OCI-LY1 (cell line): ENCODE data around the gene ECSCR.

Source experiments
- H2AFZ ChIP-seq: fragments of 200-600 bp; sonication (generic), shearing (Covaris generic); 2 replicates; pipeline ENCODE4 v1.6.0; 2014; ENCODE audit warnings: antibody characterized with exemption, mild to moderate bottlenecking, low read length
- H3F3A ChIP-seq: fragments of 200-600 bp; sonication (generic), shearing (Covaris generic); 2 replicates; pipeline ENCODE4 v1.6.0; 2014; ENCODE audit warnings: mild to moderate bottlenecking, antibody characterized with exemption, low read length, moderate library complexity; ENCODE audit not compliant: insufficient read depth
- H3K27ac ChIP-seq: fragments of 200-600 bp; sonication (generic); 2 replicates; pipeline ENCODE4 v1.5.1; 2014; ENCODE audit warnings: low read length, mixed run types, mild to moderate bottlenecking, low read depth; ENCODE audit not compliant: poor library complexity, severe bottlenecking
- H3K27me3 ChIP-seq: fragments of 200-600 bp; sonication (generic); 2 replicates; pipeline ENCODE4 v1.6.0; 2014; ENCODE audit warnings: antibody characterized with exemption, mild to moderate bottlenecking, low read length, moderate library complexity; ENCODE audit not compliant: insufficient read depth
- H3K36me3 ChIP-seq: fragments of 200-600 bp; sonication (generic); 2 replicates; pipeline ENCODE4 v1.6.1; 2014; ENCODE audit warnings: mild to moderate bottlenecking, antibody characterized with exemption, low read length, moderate library complexity, mixed read lengths; ENCODE audit not compliant: insufficient read depth
- H3K4me1 ChIP-seq: fragments of 200-600 bp; sonication (generic); 2 replicates; pipeline ENCODE4 v1.5.1; 2014; ENCODE audit warnings: mild to moderate bottlenecking, low read length, moderate library complexity; ENCODE audit not compliant: insufficient read depth, severe bottlenecking
- H3K4me2 ChIP-seq: fragments of 200-600 bp; sonication (generic), shearing (Covaris generic); 2 replicates; pipeline ENCODE4 v1.6.1; 2014; ENCODE audit warnings: low read length
- H3K4me3 ChIP-seq: fragments of 200-600 bp; sonication (generic); 2 replicates; pipeline ENCODE4 v1.5.1; 2014; ENCODE audit warnings: low read length, low read depth, mild to moderate bottlenecking, mixed read lengths; ENCODE audit not compliant: poor library complexity, severe bottlenecking
- H3K79me2 ChIP-seq: fragments of 200-600 bp; shearing (Covaris generic); 2 replicates; pipeline ENCODE4 v1.6.1; 2016; ENCODE audit warnings: mixed run types, low read length, mixed read lengths; ENCODE audit not compliant: insufficient read depth
- H3K9ac ChIP-seq: fragments of 200-600 bp; sonication (generic), shearing (Covaris generic); 2 replicates; pipeline ENCODE4 v1.6.1; 2014; ENCODE audit warnings: mild to moderate bottlenecking, low read length, mixed read lengths
- H3K9me2 ChIP-seq: fragments of 200-600 bp; sonication (generic), shearing (Covaris generic); 2 replicates; pipeline ENCODE4 v1.6.1; 2014; ENCODE audit warnings: low read depth, mild to moderate bottlenecking, low read length, mixed read lengths
- H3K9me3 ChIP-seq: fragments of 200-600 bp; shearing (Covaris generic); 2 replicates; pipeline ENCODE4 v1.6.1; 2014; ENCODE audit warnings: low read length, mixed read lengths
- H4K20me1 ChIP-seq: fragments of 200-600 bp; sonication (generic), shearing (Covaris generic); 2 replicates; pipeline ENCODE4 v1.6.0; 2016; ENCODE audit warnings: mild to moderate bottlenecking, low read length; ENCODE audit not compliant: insufficient read depth
- EZH2 ChIP-seq: fragments of 200-600 bp; sonication (generic), shearing (Covaris generic); IDR thresholded peaks from 2 replicates; pipeline ENCODE4 v1.8.0; 2017; ENCODE audit warnings: borderline replicate concordance, mixed run types, mild to moderate bottlenecking, antibody characterized with exemption, low read length, moderate library complexity, mixed read lengths
- TF ChIP-seq, protein P1 (sequence below): fragments of 200-600 bp; sonication (generic), shearing (Covaris generic); IDR thresholded peaks from 2 replicates; pipeline ENCODE4 v1.5.1; 2017; ENCODE audit warnings: mild to moderate bottlenecking, antibody characterized with exemption, low read length, moderate library complexity, mixed read lengths

Gene ECSCR

DNA sequence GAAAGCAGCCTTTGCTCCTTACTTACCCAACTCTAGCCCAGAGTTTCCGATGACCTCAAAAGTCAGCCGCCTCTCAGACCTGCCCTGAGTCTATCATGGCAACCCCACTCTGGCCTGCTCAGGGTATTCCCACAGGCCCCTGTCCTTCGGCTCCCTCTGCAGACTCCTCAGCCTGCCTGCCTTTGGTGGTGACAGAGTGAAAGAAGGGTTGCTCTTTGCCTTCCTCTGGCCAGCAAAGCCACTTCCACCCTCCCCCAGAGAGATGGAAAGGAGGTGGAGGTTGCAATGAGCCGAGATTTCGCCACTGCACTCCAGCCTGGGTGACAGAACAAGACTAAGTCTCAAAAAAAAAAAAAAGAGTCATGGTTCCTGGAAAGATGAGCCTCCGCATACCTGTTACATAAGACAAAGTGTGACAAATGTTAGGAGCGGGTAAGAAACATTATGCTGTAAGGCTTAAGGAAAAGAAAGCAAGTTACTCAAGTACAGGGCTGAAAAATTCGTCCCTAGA, 5.9 kb upstream of the ECSCR start:
- H3K4me1 ChIP-seq, result peaks cover 4% of the 10 kb centered on the region
- H3F3A ChIP-seq, result no peaks in the 10 kb centered on the region
- H4K20me1 ChIP-seq, result no peaks in the 10 kb centered on the region
- H3K4me2 ChIP-seq, result no peak overlapping the region
- H2AFZ ChIP-seq, result no peak overlapping the region
- no peaks in the 10 kb centered on the region for H3K9me2 ChIP-seq
- peaks cover 17% of the 10 kb centered on the region; the same call in 1 of the 2 replicates for H3K27me3 ChIP-seq
- no peak overlapping the region for H3K27ac ChIP-seq
- H3K36me3 ChIP-seq, result no peaks in the 10 kb centered on the region
- no peaks in the 10 kb centered on the region for H3K9me3 ChIP-seq
- H3K4me3 ChIP-seq, result no peak overlapping the region
- H3K9ac ChIP-seq, result no peak overlapping the region
- TF ChIP-seq, protein P1, sequence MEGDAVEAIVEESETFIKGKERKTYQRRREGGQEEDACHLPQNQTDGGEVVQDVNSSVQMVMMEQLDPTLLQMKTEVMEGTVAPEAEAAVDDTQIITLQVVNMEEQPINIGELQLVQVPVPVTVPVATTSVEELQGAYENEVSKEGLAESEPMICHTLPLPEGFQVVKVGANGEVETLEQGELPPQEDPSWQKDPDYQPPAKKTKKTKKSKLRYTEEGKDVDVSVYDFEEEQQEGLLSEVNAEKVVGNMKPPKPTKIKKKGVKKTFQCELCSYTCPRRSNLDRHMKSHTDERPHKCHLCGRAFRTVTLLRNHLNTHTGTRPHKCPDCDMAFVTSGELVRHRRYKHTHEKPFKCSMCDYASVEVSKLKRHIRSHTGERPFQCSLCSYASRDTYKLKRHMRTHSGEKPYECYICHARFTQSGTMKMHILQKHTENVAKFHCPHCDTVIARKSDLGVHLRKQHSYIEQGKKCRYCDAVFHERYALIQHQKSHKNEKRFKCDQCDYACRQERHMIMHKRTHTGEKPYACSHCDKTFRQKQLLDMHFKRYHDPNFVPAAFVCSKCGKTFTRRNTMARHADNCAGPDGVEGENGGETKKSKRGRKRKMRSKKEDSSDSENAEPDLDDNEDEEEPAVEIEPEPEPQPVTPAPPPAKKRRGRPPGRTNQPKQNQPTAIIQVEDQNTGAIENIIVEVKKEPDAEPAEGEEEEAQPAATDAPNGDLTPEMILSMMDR, result no peak
- no peak for TF ChIP-seq EZH2
- H3K79me2 ChIP-seq, result no peaks in the 10 kb centered on the region

DNA sequence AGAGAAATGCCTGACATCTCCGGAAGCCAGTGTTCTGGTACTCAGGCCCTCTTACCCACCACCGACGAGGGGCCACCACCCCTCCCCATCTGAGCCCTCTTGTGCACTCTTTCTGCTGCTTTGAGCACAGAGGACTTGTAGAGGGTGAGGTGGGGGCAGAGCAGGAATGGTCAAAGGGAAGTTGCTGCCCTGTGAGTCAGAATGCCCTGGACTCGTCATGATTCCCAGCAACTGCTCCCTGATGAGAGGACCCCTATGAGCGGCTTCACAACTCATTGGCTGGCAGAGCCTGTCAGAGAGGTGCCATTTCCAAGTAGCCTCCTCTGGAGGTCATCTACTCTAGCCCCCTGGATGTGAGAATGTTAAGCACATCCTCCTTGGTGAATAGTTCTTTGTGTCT, 845 bp downstream of the ECSCR start:
- no peaks in the 10 kb centered on the region for H3F3A ChIP-seq
- no peak for TF ChIP-seq EZH2
- TF ChIP-seq, protein P1, result no peak
- H4K20me1 ChIP-seq, result no peaks in the 10 kb centered on the region
- H3K79me2 ChIP-seq, result no peaks in the 10 kb centered on the region
- no peaks in the 10 kb centered on the region for H3K27me3 ChIP-seq
- no peaks in the 10 kb centered on the region for H3K9me3 ChIP-seq
- H3K4me2 ChIP-seq, result no peak overlapping the region
- H3K9ac ChIP-seq, result no peak overlapping the region
- no peaks in the 10 kb centered on the region for H3K36me3 ChIP-seq
- H2AFZ ChIP-seq, result no peak overlapping the region
- no peak overlapping the region for H3K4me3 ChIP-seq
- H3K27ac ChIP-seq, result no peak overlapping the region
- H3K9me2 ChIP-seq, result no peaks in the 10 kb centered on the region
- H3K4me1 ChIP-seq, result no peaks in the 10 kb centered on the region

DNA sequence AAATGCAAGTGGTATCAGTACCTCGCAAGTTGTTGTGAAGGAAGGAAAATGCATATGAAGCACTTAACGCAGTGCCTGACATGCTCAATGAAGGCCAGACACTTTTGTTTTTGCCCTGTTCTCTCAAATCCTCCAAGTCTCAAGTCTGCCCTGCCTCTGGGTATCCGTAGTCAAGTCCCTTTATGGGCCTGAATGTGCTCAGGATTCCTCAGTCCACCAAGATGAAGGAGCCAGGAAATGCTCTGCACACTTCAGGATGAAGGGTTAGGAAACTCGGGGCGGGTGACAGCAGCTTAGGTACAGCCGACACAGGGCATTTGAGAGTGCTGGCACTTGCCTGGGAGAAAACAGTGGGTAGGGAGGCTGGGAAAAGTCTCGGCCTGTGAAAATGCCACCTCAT, 1.4 kb downstream of the ECSCR start:
- H3K4me3 ChIP-seq, result no peak overlapping the region
- H3K9me2 ChIP-seq, result no peaks in the 10 kb centered on the region
- H3K9ac ChIP-seq, result no peak overlapping the region
- H3K36me3 ChIP-seq, result no peaks in the 10 kb centered on the region
- H4K20me1 ChIP-seq, result no peaks in the 10 kb centered on the region
- no peaks in the 10 kb centered on the region for H3F3A ChIP-seq
- H3K9me3 ChIP-seq, result no peaks in the 10 kb centered on the region
- H3K79me2 ChIP-seq, result no peaks in the 10 kb centered on the region
- no peak overlapping the region for H3K4me2 ChIP-seq
- no peak overlapping the region for H3K27ac ChIP-seq
- H3K4me1 ChIP-seq, result no peaks in the 10 kb centered on the region
- H3K27me3 ChIP-seq, result no peaks in the 10 kb centered on the region
- no peak overlapping the region for H2AFZ ChIP-seq
- TF ChIP-seq EZH2, result no peak
- TF ChIP-seq, protein P1, result no peak
